Measurements from ENCODE around the gene SMIM15. TPM values are rescaled to one million over a fixed set of nuclear protein-coding genes. Genes with fewer than 3 reads are reported as not detected.
A peak's percentile ranks its signal among the peaks of the same experiment; 100 is the strongest.

The SMIM15 gene
- total and polyA plus RNA-seq, 3 experiments from 2014 or later: 44.4 to 91.6 (median 88.7) TPM

- Histone ChIP-seq H3K36me3 (ENCODE audit: insufficient read depth, low read length) (peaks cover 18% of the 10 kb centered on the region), H3K27me3 (ENCODE audit: insufficient read depth, low read length, poor library complexity, severe bottlenecking) (no peaks in the 10 kb centered on the region), H3K4me3 (ENCODE audit: low read length) (no peak overlapping the region), H3K4me1 (ENCODE audit: insufficient read depth, low read length) (peaks cover 10% of the 10 kb centered on the region), H3K27ac (ENCODE audit: low read depth, low read length) (no peak overlapping the region), H3K9me3 (ENCODE audit: low read length) (no peaks in the 10 kb centered on the region)
- Mint-ChIP-seq H3K27ac (no peak overlapping the region), H3K27me3 (no peaks in the 10 kb centered on the region), H3K4me3 (peak overlapping the region in 1 of 7 donors; percentile 81), H3K4me1 (peaks cover 39 to 58% (median 55%) of the 10 kb centered on the region in 3 donors), H3K36me3 (peaks cover 20 to 67% (median 49%) of the 10 kb centered on the region in 3 donors), H3K9me3 (peaks cover 3 to 16% (median 13%) of the 10 kb centered on the region in 5 donors)
- CTCF ChIA-PET: interaction anchor here (1.5 kb wide), 1 partner anchor 499 kb away, joined by 3 read pairs; no protein-coding TSS in a partner anchor
- POLR2A ChIA-PET: no interaction called here
- DNase-seq: no peak
Observed at GRCh38 chr5:61159070-61159469, 3.2 kb downstream of the SMIM15 start.

DNA sequence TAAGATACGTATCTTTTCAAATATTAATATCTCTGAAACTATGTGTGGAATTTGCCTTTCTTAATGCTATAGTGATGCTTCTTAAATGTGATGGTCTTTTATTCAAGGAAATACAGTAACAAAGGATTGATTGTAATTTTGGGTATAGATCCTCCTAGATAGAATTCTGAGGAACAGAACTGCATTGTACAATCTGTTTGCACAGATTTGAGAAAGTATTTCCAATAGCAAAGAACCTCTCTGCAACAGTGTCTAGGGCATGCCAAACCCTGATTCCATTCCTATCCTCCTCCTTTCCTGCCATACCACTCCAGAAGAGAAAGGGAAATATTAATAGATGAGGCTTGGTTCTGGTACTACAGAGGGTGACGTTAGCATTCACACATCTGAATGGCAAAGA lies 10.4 kb downstream of the SMIM15 start:
- Mint-ChIP-seq H3K4me3 (no peak overlapping the region), H3K9me3 (peaks cover 9 to 30% (median 17%) of the 10 kb centered on the region in 5 donors), H3K4me1 (no peaks in the 10 kb centered on the region), H3K36me3 (peaks cover 9 to 37% (median 27%) of the 10 kb centered on the region in 3 donors), H3K27me3 (no peaks in the 10 kb centered on the region), H3K27ac (no peak overlapping the region)
- Histone ChIP-seq H3K27me3 (ENCODE audit: insufficient read depth, low read length, poor library complexity, severe bottlenecking) (no peaks in the 10 kb centered on the region), H3K9me3 (ENCODE audit: low read length) (no peaks in the 10 kb centered on the region), H3K4me1 (ENCODE audit: insufficient read depth, low read length) (no peaks in the 10 kb centered on the region), H3K36me3 (ENCODE audit: insufficient read depth, low read length) (no peaks in the 10 kb centered on the region), H3K27ac (ENCODE audit: low read depth, low read length) (no peak overlapping the region), H3K4me3 (ENCODE audit: low read length) (no peak overlapping the region)
- CTCF ChIA-PET: no interaction called here
- DNase-seq: no peak
- POLR2A ChIA-PET: no interaction called here

- DNase-seq: no peak
- Mint-ChIP-seq H3K9me3 (peaks cover 0 to 11% (median 6%) of the 10 kb centered on the region in 5 donors), H3K27me3 (no peaks in the 10 kb centered on the region), H3K27ac (no peak overlapping the region), H3K36me3 (peaks cover 3 to 24% (median 12%) of the 10 kb centered on the region in 3 donors), H3K4me3 (no peak overlapping the region), H3K4me1 (no peaks in the 10 kb centered on the region)
- H3K9me3 ChIP-seq (ENCODE audit: low read length): no peaks in the 10 kb centered on the region
- no peak overlapping the region for H3K4me3 ChIP-seq (ENCODE audit: low read length)
- ChIA-PET CTCF (no interaction called here), POLR2A (no interaction called here)
- H3K27me3 ChIP-seq (ENCODE audit: insufficient read depth, low read length, poor library complexity, severe bottlenecking): no peaks in the 10 kb centered on the region
- no peaks in the 10 kb centered on the region for H3K4me1 ChIP-seq (ENCODE audit: insufficient read depth, low read length)
- H3K36me3 ChIP-seq (ENCODE audit: insufficient read depth, low read length): no peaks in the 10 kb centered on the region
- no peak overlapping the region for H3K27ac ChIP-seq (ENCODE audit: low read depth, low read length)
Observed at GRCh38 chr5:61148515-61148914, 13.8 kb downstream of the SMIM15 start.

DNA sequence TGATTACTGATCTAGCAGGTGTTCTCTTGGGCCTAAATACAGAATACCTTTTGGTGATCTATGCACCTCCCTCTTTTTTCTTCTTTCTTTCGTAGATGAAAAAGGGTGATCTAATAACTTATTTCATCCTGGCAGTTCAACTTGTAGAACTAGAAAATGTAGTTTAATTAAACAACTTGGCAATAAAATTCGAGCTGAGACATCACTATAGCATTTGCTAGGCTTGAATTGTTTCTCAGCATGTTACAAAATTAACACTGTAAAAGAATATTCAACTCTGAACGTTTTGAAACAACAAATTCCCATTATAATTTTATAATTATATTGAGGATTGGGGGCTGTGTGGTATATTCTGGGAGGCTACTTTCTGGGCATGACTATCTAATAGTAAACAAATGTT lies 19.5 kb downstream of the SMIM15 start:
- peaks cover 0 to 13% (median 6%) of the 10 kb centered on the region in 3 donors for H3K36me3 Mint-ChIP-seq
- ChIA-PET CTCF (no interaction called here), POLR2A (no interaction called here)
- no peaks in the 10 kb centered on the region for H3K4me1 Mint-ChIP-seq
- DNase-seq: no peak
- H3K9me3 Mint-ChIP-seq: peaks cover 0 to 6% (median 0%) of the 10 kb centered on the region in 5 donors
- H3K4me1 ChIP-seq (ENCODE audit: insufficient read depth, low read length): no peaks in the 10 kb centered on the region
- no peaks in the 10 kb centered on the region for H3K27me3 Mint-ChIP-seq
- no peak overlapping the region for H3K27ac Mint-ChIP-seq
- no peak overlapping the region for H3K4me3 Mint-ChIP-seq
- H3K27me3 ChIP-seq (ENCODE audit: insufficient read depth, low read length, poor library complexity, severe bottlenecking): no peaks in the 10 kb centered on the region
- H3K4me3 ChIP-seq (ENCODE audit: low read length): no peak overlapping the region
- H3K9me3 ChIP-seq (ENCODE audit: low read length): no peaks in the 10 kb centered on the region
- no peak overlapping the region for H3K27ac ChIP-seq (ENCODE audit: low read depth, low read length)
- H3K36me3 ChIP-seq (ENCODE audit: insufficient read depth, low read length): no peaks in the 10 kb centered on the region

- Mint-ChIP-seq H3K27ac (no peak overlapping the region), H3K27me3 (no peaks in the 10 kb centered on the region), H3K4me1 (no peaks in the 10 kb centered on the region), H3K4me3 (no peak overlapping the region), H3K9me3 (peaks cover 0 to 6% (median 0%) of the 10 kb centered on the region in 5 donors), H3K36me3 (peaks cover 0 to 12% (median 6%) of the 10 kb centered on the region in 3 donors)
- H3K9me3 ChIP-seq (ENCODE audit: low read length): no peaks in the 10 kb centered on the region
- no peak overlapping the region for H3K4me3 ChIP-seq (ENCODE audit: low read length)
- H3K36me3 ChIP-seq (ENCODE audit: insufficient read depth, low read length): no peaks in the 10 kb centered on the region
- ChIA-PET CTCF (no interaction called here), POLR2A (no interaction called here)
- H3K4me1 ChIP-seq (ENCODE audit: insufficient read depth, low read length): no peaks in the 10 kb centered on the region
- no peak overlapping the region for H3K27ac ChIP-seq (ENCODE audit: low read depth, low read length)
- no peaks in the 10 kb centered on the region for H3K27me3 ChIP-seq (ENCODE audit: insufficient read depth, low read length, poor library complexity, severe bottlenecking)
- DNase-seq: no peak
Observed at GRCh38 chr5:61142391-61142790, 19.9 kb downstream of the SMIM15 start.

DNA sequence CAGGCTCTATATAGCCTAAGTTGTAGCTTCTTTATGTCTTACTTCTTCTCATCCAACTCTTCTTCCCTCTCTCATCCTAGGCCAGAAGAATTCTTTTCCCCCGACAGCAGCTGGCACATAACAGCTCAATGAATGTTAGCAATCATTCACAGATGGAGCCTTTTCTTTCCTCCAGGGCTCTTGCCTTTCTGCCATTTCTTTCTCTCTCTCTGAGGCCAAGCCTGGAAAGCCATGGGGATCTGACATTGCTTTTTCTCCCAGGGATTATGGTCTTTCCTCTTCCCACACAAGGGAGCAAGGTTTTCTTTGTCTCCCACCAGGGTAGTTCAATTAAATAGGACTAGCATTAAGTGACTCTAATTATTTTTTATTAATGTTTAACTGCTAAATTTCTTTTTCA lies 20.5 kb downstream of the SMIM15 start:
- H3K9me3 Mint-ChIP-seq: peaks cover 0 to 3% (median 0%) of the 10 kb centered on the region in 5 donors
- H3K27me3 ChIP-seq (ENCODE audit: insufficient read depth, low read length, poor library complexity, severe bottlenecking): no peaks in the 10 kb centered on the region
- H3K4me1 ChIP-seq (ENCODE audit: insufficient read depth, low read length): no peaks in the 10 kb centered on the region
- H3K4me3 Mint-ChIP-seq: no peak overlapping the region
- no peaks in the 10 kb centered on the region for H3K27me3 Mint-ChIP-seq
- DNase-seq: no peak
- ChIA-PET CTCF (no interaction called here), POLR2A (no interaction called here)
- H3K4me3 ChIP-seq (ENCODE audit: low read length): no peak overlapping the region
- no peak overlapping the region for H3K27ac ChIP-seq (ENCODE audit: low read depth, low read length)
- peaks cover 0 to 10% (median 6%) of the 10 kb centered on the region in 3 donors for H3K36me3 Mint-ChIP-seq
- H3K36me3 ChIP-seq (ENCODE audit: insufficient read depth, low read length): no peaks in the 10 kb centered on the region
- no peaks in the 10 kb centered on the region for H3K4me1 Mint-ChIP-seq
- H3K9me3 ChIP-seq (ENCODE audit: low read length): no peaks in the 10 kb centered on the region
- no peak overlapping the region for H3K27ac Mint-ChIP-seq

- H3K9me3 ChIP-seq (ENCODE audit: low read length): no peaks in the 10 kb centered on the region
- no peaks in the 10 kb centered on the region for H3K27me3 Mint-ChIP-seq
- H3K4me1 Mint-ChIP-seq: no peaks in the 10 kb centered on the region
- no peaks in the 10 kb centered on the region for H3K9me3 Mint-ChIP-seq
- H3K36me3 Mint-ChIP-seq: peaks cover 0 to 3% (median 0%) of the 10 kb centered on the region in 3 donors
- no peak overlapping the region for H3K27ac Mint-ChIP-seq
- H3K36me3 ChIP-seq (ENCODE audit: insufficient read depth, low read length): no peaks in the 10 kb centered on the region
- no peak overlapping the region for H3K27ac ChIP-seq (ENCODE audit: low read depth, low read length)
- POLR2A ChIA-PET: no interaction called here
- no peaks in the 10 kb centered on the region for H3K27me3 ChIP-seq (ENCODE audit: insufficient read depth, low read length, poor library complexity, severe bottlenecking)
- DNase-seq: no peak
- CTCF ChIA-PET: no interaction called here
- no peak overlapping the region for H3K4me3 Mint-ChIP-seq
- H3K4me3 ChIP-seq (ENCODE audit: low read length): no peak overlapping the region
- no peaks in the 10 kb centered on the region for H3K4me1 ChIP-seq (ENCODE audit: insufficient read depth, low read length)
Observed at GRCh38 chr5:61139931-61140330, 22.3 kb downstream of the SMIM15 start.

DNA sequence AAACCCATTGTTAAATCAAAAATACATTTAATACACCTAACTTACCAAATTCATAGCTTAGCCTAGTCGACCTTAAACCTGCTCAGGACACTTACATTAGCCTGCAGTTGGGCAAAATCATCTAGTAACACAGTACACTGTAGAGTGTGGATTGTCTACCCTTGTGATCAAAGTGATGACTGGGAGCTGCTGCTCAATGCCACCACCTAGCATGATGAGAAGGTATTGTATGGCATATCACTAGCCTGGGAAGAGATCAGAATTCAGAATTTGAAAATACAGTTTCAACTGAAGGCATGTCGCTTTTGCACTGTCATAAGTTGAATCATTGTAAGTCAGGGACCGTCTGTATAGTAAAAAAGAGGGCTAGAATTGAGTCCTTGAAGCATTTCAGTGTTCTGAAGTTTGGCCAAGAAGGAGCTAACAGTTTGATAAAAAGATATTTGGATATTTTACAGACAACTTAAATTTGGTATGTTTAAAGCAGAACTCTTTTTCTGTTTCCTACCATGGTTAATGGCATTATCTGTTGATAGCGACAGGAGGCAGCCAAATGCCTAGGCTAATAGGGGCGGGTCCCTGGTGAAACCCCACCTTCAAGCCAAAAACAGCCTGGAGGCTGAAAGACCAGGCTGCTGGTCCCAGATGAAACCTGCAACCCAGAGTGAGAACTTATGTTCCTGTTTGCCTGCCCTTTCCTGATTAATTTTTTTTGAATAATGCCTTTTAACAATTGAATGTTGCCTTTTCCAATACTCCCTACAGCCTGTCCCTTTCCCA lies 23.0 kb downstream of the SMIM15 start:
- Mint-ChIP-seq H3K27ac (no peak overlapping the region), H3K4me3 (no peak overlapping the region), H3K4me1 (no peaks in the 10 kb centered on the region), H3K27me3 (no peaks in the 10 kb centered on the region), H3K36me3 (no peaks in the 10 kb centered on the region), H3K9me3 (no peaks in the 10 kb centered on the region)
- Histone ChIP-seq H3K27me3 (ENCODE audit: insufficient read depth, low read length, poor library complexity, severe bottlenecking) (no peaks in the 10 kb centered on the region), H3K4me3 (ENCODE audit: low read length) (no peak overlapping the region), H3K36me3 (ENCODE audit: insufficient read depth, low read length) (no peaks in the 10 kb centered on the region), H3K9me3 (ENCODE audit: low read length) (no peaks in the 10 kb centered on the region), H3K4me1 (ENCODE audit: insufficient read depth, low read length) (no peaks in the 10 kb centered on the region), H3K27ac (ENCODE audit: low read depth, low read length) (no peak overlapping the region)
- ChIA-PET POLR2A (no interaction called here), CTCF (no interaction called here)
- no peak for DNase-seq

All from CD8-positive, alpha-beta memory T cell (primary cell).